Measurements from ENCODE around the gene ANKRD13A.

ANKRD13A gene

GRCh38 chr12:109998904-109999648 lies at the start of gene ANKRD13A:
TSS of gene ANKRD13A (plus strand) at chr12:109999430. CDS start at chr12:109999689, 259 bp downstream.
- DNase-seq (ENCODE audit: low read depth in 2 of 2) = peak; percentile 73 to 75

GRCh38 chr12:109950625-109951024 lies 48.6 kb upstream of the ANKRD13A start:
- no peak for DNase-seq (ENCODE audit: low read depth in 2 of 2)

- DNase-seq (ENCODE audit: low read depth in 2 of 2) = no peak
These were observed 48.1 kb upstream of the ANKRD13A start for GRCh38 chr12:109951136-109951535.

GRCh38 chr12:109951751-109952150 lies 47.5 kb upstream of the ANKRD13A start:
- no peak for DNase-seq (ENCODE audit: low read depth in 2 of 2)

GRCh38 chr12:109952160-109952858 lies 46.9 kb upstream of the ANKRD13A start:
- DNase-seq (ENCODE audit: low read depth in 2 of 2) = no peak

GRCh38 chr12:109952873-109953272 lies 46.4 kb upstream of the ANKRD13A start:
- DNase-seq (ENCODE audit: low read depth in 2 of 2) = no peak

GRCh38 chr12:109953656-109954055 lies 45.6 kb upstream of the ANKRD13A start:
- DNase-seq (ENCODE audit: low read depth in 2 of 2) = no peak

GRCh38 chr12:109958374-109958773 lies 40.9 kb upstream of the ANKRD13A start:
- DNase-seq (ENCODE audit: low read depth in 2 of 2) = no peak

- no peak for DNase-seq (ENCODE audit: low read depth in 2 of 2)
These were observed 39.7 kb upstream of the ANKRD13A start for GRCh38 chr12:109959411-109960093.

- DNase-seq (ENCODE audit: low read depth in 2 of 2) = no peak
These were observed 38.0 kb upstream of the ANKRD13A start for GRCh38 chr12:109961201-109961600.

GRCh38 chr12:109961612-109962011 lies 37.6 kb upstream of the ANKRD13A start:
- DNase-seq (ENCODE audit: low read depth in 2 of 2) = no peak

GRCh38 chr12:109962398-109962797 lies 36.8 kb upstream of the ANKRD13A start:
- DNase-seq (ENCODE audit: low read depth in 2 of 2) = no peak

- no peak for DNase-seq (ENCODE audit: low read depth in 2 of 2)
These were observed 35.9 kb upstream of the ANKRD13A start for GRCh38 chr12:109963330-109963729.

GRCh38 chr12:109963743-109964429 lies 35.3 kb upstream of the ANKRD13A start:
- no peak for DNase-seq (ENCODE audit: low read depth in 2 of 2)

GRCh38 chr12:109966546-109966945 lies 32.7 kb upstream of the ANKRD13A start:
- DNase-seq (ENCODE audit: low read depth in 2 of 2) = no peak

- DNase-seq (ENCODE audit: low read depth in 2 of 2) = no peak
These were observed 31.7 kb upstream of the ANKRD13A start for GRCh38 chr12:109967383-109968031.

GRCh38 chr12:109968032-109968420 lies 31.2 kb upstream of the ANKRD13A start:
- DNase-seq (ENCODE audit: low read depth in 2 of 2) = no peak

GRCh38 chr12:109968801-109969200 lies 30.4 kb upstream of the ANKRD13A start:
- no peak for DNase-seq (ENCODE audit: low read depth in 2 of 2)

- DNase-seq (ENCODE audit: low read depth in 2 of 2) = no peak
These were observed 26.4 kb upstream of the ANKRD13A start for GRCh38 chr12:109972821-109973220.

- peak in 1 of 2 donors; percentile 33 for DNase-seq (ENCODE audit: low read depth in 2 of 2)
These were observed 17.9 kb upstream of the ANKRD13A start for GRCh38 chr12:109981311-109981710.

GRCh38 chr12:109982210-109982609 lies 17.0 kb upstream of the ANKRD13A start:
- no peak for DNase-seq (ENCODE audit: low read depth in 2 of 2)

All from activated CD8-positive, alpha-beta memory T cell treated with anti-CD3 and anti-CD28 coated beads for 4 hours (primary cell).